ENCODE results near the gene ZBTB7C.

DNA sequence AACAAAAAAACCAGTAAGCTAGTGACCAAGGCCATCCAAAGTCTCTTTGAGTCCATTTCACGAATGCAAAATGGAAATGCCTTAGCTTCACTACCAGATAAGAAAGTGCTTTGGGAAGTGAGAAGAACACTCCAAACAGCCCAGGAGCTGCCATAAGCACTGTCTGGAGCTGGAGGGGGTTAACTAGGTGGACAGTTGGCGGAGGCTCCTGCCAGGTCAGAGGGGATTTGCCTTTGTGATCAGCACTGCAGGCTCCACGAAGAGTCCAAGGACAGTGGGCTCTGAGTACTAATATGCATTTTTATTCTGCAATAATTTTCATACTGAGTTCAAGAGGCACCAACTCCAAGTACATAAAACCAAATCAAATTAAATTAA lies 245.5 kb downstream of the ZBTB7C start:
- TF ChIP-seq, protein P1, sequence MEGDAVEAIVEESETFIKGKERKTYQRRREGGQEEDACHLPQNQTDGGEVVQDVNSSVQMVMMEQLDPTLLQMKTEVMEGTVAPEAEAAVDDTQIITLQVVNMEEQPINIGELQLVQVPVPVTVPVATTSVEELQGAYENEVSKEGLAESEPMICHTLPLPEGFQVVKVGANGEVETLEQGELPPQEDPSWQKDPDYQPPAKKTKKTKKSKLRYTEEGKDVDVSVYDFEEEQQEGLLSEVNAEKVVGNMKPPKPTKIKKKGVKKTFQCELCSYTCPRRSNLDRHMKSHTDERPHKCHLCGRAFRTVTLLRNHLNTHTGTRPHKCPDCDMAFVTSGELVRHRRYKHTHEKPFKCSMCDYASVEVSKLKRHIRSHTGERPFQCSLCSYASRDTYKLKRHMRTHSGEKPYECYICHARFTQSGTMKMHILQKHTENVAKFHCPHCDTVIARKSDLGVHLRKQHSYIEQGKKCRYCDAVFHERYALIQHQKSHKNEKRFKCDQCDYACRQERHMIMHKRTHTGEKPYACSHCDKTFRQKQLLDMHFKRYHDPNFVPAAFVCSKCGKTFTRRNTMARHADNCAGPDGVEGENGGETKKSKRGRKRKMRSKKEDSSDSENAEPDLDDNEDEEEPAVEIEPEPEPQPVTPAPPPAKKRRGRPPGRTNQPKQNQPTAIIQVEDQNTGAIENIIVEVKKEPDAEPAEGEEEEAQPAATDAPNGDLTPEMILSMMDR (IDR thresholded peaks at IDR 0.05) = no peak
- TF ChIP-seq EP300 (IDR thresholded peaks at IDR 0.05) (no peak), POLR2A (IDR thresholded peaks at IDR 0.05) (no peak), POLR2AphosphoS5 (IDR thresholded peaks at IDR 0.05) (no peak)
